Mesenchymal stem cell (in vitro differentiated cells and primary cell): ENCODE measurements around the gene TAF10.

Experiments used
- DNase-seq: peaks from one replicate; pipeline ENCODE4 v3.0.0-alpha.2; 2013
- H2AFZ ChIP-seq: one replicate; pipeline ENCODE4 v1.6.1; 2013; ENCODE audit warnings: low read depth, mild to moderate bottlenecking, control low read depth, inconsistent platforms, low read length, moderate library complexity
- H2AK5ac ChIP-seq: 2 replicates; pipeline ENCODE4 v1.6.1; 2013; ENCODE audit warnings: low read length, moderate library complexity, mild to moderate bottlenecking, inconsistent platforms; ENCODE audit not compliant: severe bottlenecking
- H2BK120ac ChIP-seq: one replicate; pipeline ENCODE4 v1.6.1; 2013; ENCODE audit warnings: low read depth, mild to moderate bottlenecking, inconsistent platforms, low read length, moderate library complexity
- H2BK12ac ChIP-seq, 2 experiments: one replicate each; pipeline ENCODE4 v1.6.1; 2013; ENCODE audit warnings: inconsistent platforms in 2 of 2, low read length in 2 of 2, mild to moderate bottlenecking in 2 of 2, moderate library complexity in 2 of 2, control low read depth in 1 of 2
- H2BK15ac ChIP-seq: one replicate; pipeline ENCODE4 v1.6.1; 2013; ENCODE audit warnings: mild to moderate bottlenecking, low read depth, inconsistent platforms; ENCODE audit not compliant: poor library complexity, severe bottlenecking
- H2BK5ac ChIP-seq: 2 replicates; pipeline ENCODE4 v1.6.1; 2013; ENCODE audit warnings: low read depth, mild to moderate bottlenecking, low read length, control low read depth, inconsistent platforms; ENCODE audit not compliant: poor library complexity, severe bottlenecking
- H3K14ac ChIP-seq, 2 experiments: one replicate each; pipeline ENCODE4 v1.6.1; 2013; ENCODE audit warnings: inconsistent platforms in 2 of 2, low read length in 2 of 2, control low read depth in 1 of 2, mild to moderate bottlenecking in 1 of 2, moderate library complexity in 1 of 2
- H3K18ac ChIP-seq, 2 experiments: one replicate each; pipeline ENCODE4 v1.6.1; 2013; ENCODE audit warnings: inconsistent platforms in 2 of 2, low read length in 2 of 2, control low read depth in 1 of 2, low read depth in 1 of 2, mild to moderate bottlenecking in 1 of 2
- H3K23ac ChIP-seq, 2 experiments: one replicate each; pipeline ENCODE4 v1.6.1; 2013; ENCODE audit warnings: inconsistent platforms in 2 of 2, low read length in 2 of 2, mild to moderate bottlenecking in 2 of 2, moderate library complexity in 2 of 2, control low read depth in 1 of 2
- H3K27ac ChIP-seq: 2 replicates; pipeline ENCODE4 v1.5.1; 2013; ENCODE audit warnings: mild to moderate bottlenecking, moderate library complexity, low read length, control low read depth, inconsistent platforms; ENCODE audit not compliant: poor library complexity, severe bottlenecking
- H3K27me3 ChIP-seq, 2 experiments: 2 replicates each; pipeline versions ENCODE4 v1.6.1 to v1.7.0; 2013; ENCODE audit warnings: low read length in 2 of 2, mild to moderate bottlenecking in 2 of 2, moderate library complexity in 2 of 2, control low read depth in 1 of 2, inconsistent platforms in 1 of 2; ENCODE audit not compliant: control insufficient read depth in 1 of 2, insufficient read depth in 1 of 2
- H3K36me3 ChIP-seq, 2 experiments: 2 replicates each; pipeline versions ENCODE4 v1.6.1 to v1.7.0; 2013; ENCODE audit warnings: low read length in 2 of 2, control low read depth in 1 of 2, inconsistent platforms in 1 of 2, low read depth in 1 of 2, mild to moderate bottlenecking in 1 of 2; ENCODE audit not compliant: insufficient read depth in 2 of 2, control insufficient read depth in 1 of 2
- H3K4ac ChIP-seq, 2 experiments: one replicate each; pipeline ENCODE4 v1.6.1; 2013; ENCODE audit warnings: inconsistent platforms in 2 of 2, low read length in 2 of 2, mild to moderate bottlenecking in 2 of 2, moderate library complexity in 2 of 2, control low read depth in 1 of 2, low read depth in 1 of 2
- H3K4me1 ChIP-seq: 2 replicates; pipeline ENCODE4 v1.6.1; 2013; ENCODE audit warnings: low read depth, low read length, control low read depth; ENCODE audit not compliant: control insufficient read depth, insufficient read depth
- H3K4me2 ChIP-seq: 2 replicates; pipeline ENCODE4 v1.6.1; 2013; ENCODE audit warnings: low read length, mild to moderate bottlenecking, inconsistent platforms; ENCODE audit not compliant: poor library complexity, severe bottlenecking
- H3K4me3 ChIP-seq, 2 experiments: 2 replicates each; pipeline versions ENCODE4 v1.5.1 to v1.7.0; 2013; ENCODE audit warnings: low read length in 2 of 2, mild to moderate bottlenecking in 2 of 2, control low read depth in 1 of 2, low read depth in 1 of 2; ENCODE audit not compliant: insufficient read depth in 1 of 2
- H3K79me1 ChIP-seq: replicated peaks from 2 replicates; pipeline ENCODE4 v1.6.1; 2013; ENCODE audit warnings: mild to moderate bottlenecking, control low read depth, low read length, inconsistent platforms; ENCODE audit not compliant: poor library complexity, severe bottlenecking
- H3K9ac ChIP-seq: 2 replicates; pipeline ENCODE4 v1.7.0; 2013; ENCODE audit warnings: mild to moderate bottlenecking, low read length, moderate library complexity
- H3K9me3 ChIP-seq: 2 replicates; pipeline ENCODE4 v1.7.0; 2013; ENCODE audit warnings: mild to moderate bottlenecking, low read length; ENCODE audit not compliant: control insufficient read depth
- H4K8ac ChIP-seq: one replicate; pipeline ENCODE4 v1.6.1; 2013; ENCODE audit warnings: inconsistent platforms, mild to moderate bottlenecking, low read length, moderate library complexity
- H4K91ac ChIP-seq: one replicate; pipeline ENCODE4 v1.6.1; 2013; ENCODE audit warnings: mild to moderate bottlenecking, low read length, inconsistent platforms
- WGBS: methylation state at CpG from one replicate; pipeline ENCODE4 v1.1.7; 2013; ENCODE audit warnings: mixed read lengths; 5-methylcytosine and 5-hydroxymethylcytosine counted together

The TAF10 gene

DNA sequence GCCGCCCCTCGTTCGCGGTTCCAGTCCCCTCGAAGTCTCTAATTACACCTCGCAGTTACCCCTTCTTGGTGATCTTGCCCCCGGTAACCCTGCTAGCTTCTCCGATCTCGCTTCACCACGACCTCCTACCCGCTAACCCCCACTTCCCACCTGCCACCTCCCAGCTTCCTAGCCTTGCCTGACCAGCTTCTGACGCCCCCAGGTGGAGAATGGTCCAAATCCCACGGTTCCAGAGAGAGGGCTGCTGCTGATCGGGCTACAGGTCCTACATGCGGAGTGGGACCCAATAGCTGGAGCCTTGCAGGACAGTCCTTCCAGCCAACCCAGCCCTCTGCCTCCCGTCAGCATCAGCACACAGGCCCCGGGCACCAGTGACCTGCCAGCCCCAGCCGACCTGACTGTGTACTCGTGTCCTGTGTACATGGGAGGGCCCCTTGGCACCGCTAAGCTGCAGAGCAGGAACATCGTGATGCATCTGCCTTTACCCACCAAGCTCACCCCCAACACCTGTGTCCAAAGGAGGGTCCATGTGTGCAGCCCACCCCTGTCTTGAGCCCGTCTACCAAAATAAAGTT is 40.5 kb downstream of the TAF10 start:
- H4K91ac ChIP-seq = peak overlapping the region; percentile 62
- no peaks in the 10 kb centered on the region for H3K27me3 ChIP-seq
- no peak overlapping the region for H2AK5ac ChIP-seq
- no peak overlapping the region for H2BK5ac ChIP-seq
- no peaks in the 10 kb centered on the region for H3K9me3 ChIP-seq
- no peak overlapping the region for H4K8ac ChIP-seq
- no peak overlapping the region for H3K27ac ChIP-seq
- H3K4me2 ChIP-seq = no peak overlapping the region
- DNase-seq = no peak
- H3K4me1 ChIP-seq = peaks cover 5% of the 10 kb centered on the region
- H2BK12ac ChIP-seq = no peak overlapping the region
- H3K79me1 ChIP-seq = peaks cover 4% of the 10 kb centered on the region
- WGBS = 91% methylated on average over 22 of the region's 22 CpGs
- no peak overlapping the region for H3K18ac ChIP-seq
- H3K9ac ChIP-seq = no peak overlapping the region
- no peak overlapping the region for H3K4ac ChIP-seq
- peak overlapping the region in 1 of 2 experiments; percentile 5 for H3K14ac ChIP-seq
- H3K36me3 ChIP-seq = peaks cover 8 to 29% of the 10 kb centered on the region in 2 experiments
- H2BK15ac ChIP-seq = no peak overlapping the region
- no peak overlapping the region for H2BK120ac ChIP-seq
- no peak overlapping the region for H2AFZ ChIP-seq
- H3K4me3 ChIP-seq = no peak overlapping the region
- no peak overlapping the region for H3K23ac ChIP-seq

DNA sequence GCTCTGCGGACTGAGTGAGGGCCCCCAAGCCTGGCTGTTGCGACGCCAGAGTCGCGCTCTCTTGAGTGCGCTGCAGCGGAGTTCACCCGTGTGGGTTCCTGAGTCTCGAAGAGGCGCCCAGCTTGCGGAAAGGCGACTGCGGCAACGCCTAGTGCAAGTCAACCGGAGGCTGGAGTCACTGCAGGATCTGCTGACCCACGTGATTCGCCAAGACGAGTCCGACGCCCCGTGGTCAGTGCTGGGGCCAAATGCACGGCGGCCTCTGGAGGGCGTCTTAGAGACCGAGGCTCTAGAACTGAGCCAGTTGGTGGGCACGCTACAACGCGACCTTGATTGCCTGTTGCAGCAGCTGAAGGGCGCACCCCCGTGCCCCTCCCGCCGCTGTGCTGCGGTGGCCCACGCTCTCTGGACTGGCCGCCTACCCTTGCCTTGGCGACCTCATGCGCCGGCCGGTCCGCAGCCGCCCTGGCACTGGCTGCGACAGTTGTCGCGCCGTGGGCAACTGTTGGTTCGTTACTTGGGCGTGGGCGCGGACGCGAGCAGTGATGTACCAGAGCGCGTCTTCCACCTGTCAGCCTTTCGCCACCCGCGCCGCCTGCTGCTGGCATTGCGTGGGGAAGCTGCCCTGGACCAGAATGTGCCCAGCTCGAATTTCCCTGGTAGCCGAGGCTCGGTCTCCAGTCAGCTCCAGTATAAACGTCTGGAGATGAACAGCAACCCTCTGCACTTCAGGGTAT is 41.2 kb downstream of the TAF10 start:
- DNase-seq = no peak
- Histone ChIP-seq H3K4me1 (peaks cover 5% of the 10 kb centered on the region), H4K91ac (peak overlapping the region; percentile 71), H3K18ac (no peak overlapping the region), H2AK5ac (no peak overlapping the region), H3K9me3 (no peaks in the 10 kb centered on the region), H3K23ac (no peak overlapping the region), H3K9ac (no peak overlapping the region), H3K4me2 (no peak overlapping the region), H3K4ac (no peak overlapping the region), H3K4me3 (no peak overlapping the region), H2AFZ (no peak overlapping the region), H3K27ac (no peak overlapping the region), H3K14ac (no peak overlapping the region), H2BK120ac (no peak overlapping the region), H2BK15ac (no peak overlapping the region), H2BK12ac (peak overlapping the region in 1 of 2 experiments; percentile 6), H4K8ac (no peak overlapping the region), H2BK5ac (no peak overlapping the region), H3K36me3 (peaks cover 12 to 30% of the 10 kb centered on the region in 2 experiments), H3K27me3 (no peaks in the 10 kb centered on the region), H3K79me1 (peaks cover 4% of the 10 kb centered on the region)
- WGBS = 97% methylated on average over 62 of the region's 62 CpGs

DNA sequence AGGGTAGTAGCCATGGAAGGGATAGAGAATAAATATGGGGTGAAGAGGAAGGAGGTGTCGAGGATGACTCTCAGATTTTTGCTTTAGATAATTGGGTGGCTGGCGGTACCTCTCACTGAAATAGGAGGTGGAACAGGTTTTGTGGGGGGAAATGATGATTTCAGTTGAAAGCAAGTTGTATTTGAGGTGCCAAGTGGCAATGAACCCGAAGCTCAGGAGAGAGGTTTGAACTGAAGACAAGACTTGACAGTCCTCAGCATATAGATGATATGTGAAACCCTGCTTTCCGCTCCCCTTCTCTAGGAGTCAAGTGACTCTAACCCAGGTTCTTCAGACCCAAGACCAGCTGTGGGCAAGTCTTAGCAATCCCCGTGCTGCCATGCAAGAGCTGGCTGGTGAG is 42.3 kb downstream of the TAF10 start:
- Histone ChIP-seq H3K79me1 (peaks cover 4% of the 10 kb centered on the region), H2BK15ac (no peak overlapping the region), H3K9me3 (no peaks in the 10 kb centered on the region), H4K8ac (no peak overlapping the region), H2BK12ac (no peak overlapping the region), H3K36me3 (peaks cover 14 to 30% of the 10 kb centered on the region in 2 experiments), H2BK5ac (no peak overlapping the region), H3K27ac (no peak overlapping the region), H3K4me3 (no peak overlapping the region), H3K18ac (no peak overlapping the region), H3K9ac (no peak overlapping the region), H3K4ac (no peak overlapping the region), H3K23ac (no peak overlapping the region), H2BK120ac (no peak overlapping the region), H3K4me2 (no peak overlapping the region), H3K4me1 (peaks cover 5% of the 10 kb centered on the region), H3K14ac (no peak overlapping the region), H2AFZ (no peak overlapping the region), H4K91ac (no peak overlapping the region), H2AK5ac (no peak overlapping the region), H3K27me3 (no peaks in the 10 kb centered on the region)
- WGBS = 95% methylated on average over 5 of the region's 5 CpGs
- no peak for DNase-seq

DNA sequence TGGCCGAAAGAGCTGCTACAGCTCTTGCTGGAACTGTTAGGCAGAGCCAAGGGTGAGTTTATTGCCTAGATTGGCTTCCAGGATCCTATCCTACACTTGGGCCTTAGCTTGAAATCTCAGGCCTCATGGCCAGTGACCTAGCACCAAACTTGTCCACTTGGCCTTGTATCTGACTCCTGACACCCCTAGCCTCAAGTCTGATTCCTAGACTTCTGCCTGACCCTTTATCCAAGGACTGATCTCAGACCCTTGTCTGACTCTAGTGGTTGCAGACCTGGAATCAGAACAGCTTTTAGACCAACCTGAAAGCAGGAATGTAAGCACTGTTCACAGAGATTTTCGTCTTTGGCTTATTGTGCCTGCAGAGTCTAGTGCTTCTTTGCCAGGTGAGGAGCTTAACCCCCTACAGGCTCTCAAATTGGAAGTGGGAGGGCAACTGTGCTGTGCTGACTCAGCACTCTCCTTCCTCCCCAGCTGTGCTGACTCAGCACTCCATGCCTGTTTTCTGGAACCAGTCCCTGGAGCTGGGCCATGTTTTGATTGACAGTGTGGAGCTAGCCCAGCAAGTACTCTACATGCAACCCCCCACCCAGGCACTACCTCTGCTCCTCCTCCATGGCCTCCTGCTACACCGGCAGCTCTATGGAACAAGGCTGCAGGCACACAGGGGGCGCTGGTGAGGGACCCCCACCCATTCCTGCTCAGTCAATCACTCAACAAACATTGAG is 43.7 kb downstream of the TAF10 start:
- H3K4ac ChIP-seq = no peak overlapping the region
- peak overlapping the region in 1 of 2 experiments; percentile 29 for H3K18ac ChIP-seq
- no peak overlapping the region for H4K91ac ChIP-seq
- peaks cover 4% of the 10 kb centered on the region for H3K79me1 ChIP-seq
- no peaks in the 10 kb centered on the region for H3K9me3 ChIP-seq
- H3K4me3 ChIP-seq = no peak overlapping the region
- H3K27me3 ChIP-seq = no peaks in the 10 kb centered on the region
- no peak overlapping the region for H2BK120ac ChIP-seq
- no peak overlapping the region for H2AK5ac ChIP-seq
- no peak overlapping the region for H3K27ac ChIP-seq
- no peak overlapping the region for H2BK5ac ChIP-seq
- H3K4me1 ChIP-seq = peaks cover 12% of the 10 kb centered on the region
- DNase-seq = peak; percentile 40
- WGBS = 80% methylated on average over 4 of the region's 4 CpGs
- no peak overlapping the region for H3K4me2 ChIP-seq
- H2BK12ac ChIP-seq = no peak overlapping the region
- H2AFZ ChIP-seq = no peak overlapping the region
- H3K36me3 ChIP-seq = peaks cover 27 to 32% of the 10 kb centered on the region in 2 experiments
- H4K8ac ChIP-seq = no peak overlapping the region
- no peak overlapping the region for H3K14ac ChIP-seq
- H2BK15ac ChIP-seq = no peak overlapping the region
- no peak overlapping the region for H3K23ac ChIP-seq
- H3K9ac ChIP-seq = no peak overlapping the region
